Gastrocnemius medialis (tissue), 4 donors: ENCODE measurements around the gene LCN6. TPM values are rescaled to one million over a fixed set of nuclear protein-coding genes. Genes with fewer than 3 reads are reported as not detected.

Experiments used
- ATAC-seq, 2 donors: fragments of 150-250 bp; one replicate each; pipeline ENCODE4 v1.9.1; 2016
- DNase-seq, 2 donors: peaks; one replicate each; pipeline ENCODE4 v3.0.0-alpha.2; 2019
- H3K27ac ChIP-seq, 4 donors: fragments of 200-600 bp; sonication (generic); 1 replicate in 1 of 4; 2 replicates in 3 of 4; pipeline ENCODE4 v1.5.1; 2016 to 2018; ENCODE audit warnings: mild to moderate bottlenecking in 2 of 4, moderate library complexity in 1 of 4
- H3K27me3 ChIP-seq, 3 donors: fragments of 200-600 bp; sonication (generic) in 2 of 3; 1 replicate in 1 of 3; 2 replicates in 2 of 3; pipeline versions ENCODE4 v1.5.1 to v1.6.0; 2016 to 2019; ENCODE audit warnings: mild to moderate bottlenecking in 1 of 3, moderate library complexity in 1 of 3
- H3K36me3 ChIP-seq, 2 donors: fragments of 200-600 bp; sonication (generic) in 1 of 2; one replicate each; pipeline ENCODE4 v1.5.1; 2017 to 2018
- H3K4me1 ChIP-seq, 2 donors: fragments of 200-600 bp; sonication (generic) in 1 of 2; one replicate each; pipeline ENCODE4 v1.5.1; 2016 to 2017; ENCODE audit warnings: mild to moderate bottlenecking in 2 of 2
- H3K4me3 ChIP-seq, 4 donors: fragments of 200-600 bp; sonication (generic) in 3 of 4; 1 replicate in 1 of 4; 2 replicates in 3 of 4; pipeline ENCODE4 v1.5.1; 2016 to 2019; ENCODE audit warnings: mild to moderate bottlenecking in 2 of 4
- H3K9me3 ChIP-seq, 3 donors: fragments of 200-600 bp; sonication (generic) in 2 of 3; 1 replicate in 1 of 3; 2 replicates in 2 of 3; pipeline ENCODE4 v1.5.1; 2016 to 2019
- POLR2A ChIP-seq, 2 donors: fragments of 450-650 bp; IDR thresholded peaks; one replicate each; pipeline ENCODE4 v1.6.1; 2017; ENCODE audit warnings: antibody characterized with exemption in 2 of 2, mild to moderate bottlenecking in 2 of 2, moderate library complexity in 2 of 2
- in situ Hi-C, 4 donors: fragments of 200-750 bp; cut with MboI; loops; one replicate each; pipeline versions ENCODE4 v1.15.0 to v1.8.0; 2017; ENCODE audit warnings: low sequenced_read_pairs in 4 of 4
- intact Hi-C: fragments of 100-400 bp; cut with DNase I; formaldehyde crosslinking; loops from one replicate; pipeline ENCODE4 v1.15.1; 2023; ENCODE audit warnings: low total_unique reads
- total RNA-seq, 4 donors: library from RNA; depleted of rRNA; stranded (reverse); fragments of >200 nt; gene quantifications; one replicate each; pipeline versions ENCODE4 v1.1.0 to v1.2.3, GENCODE V29; 2016
- TF ChIP-seq, protein P1 (sequence below), 5 experiments: fragments of 450-650 bp in 3 of 5; fragments of 200-600 bp in 2 of 5; sonication (generic) in 2 of 5; IDR thresholded peaks in 4 of 5; conservative IDR thresholded peaks in 1 of 5; 1 replicate in 4 of 5; 2 replicates in 1 of 5; pipeline ENCODE4 v1.5.1; 2016 to 2019; ENCODE audit warnings: antibody characterized with exemption in 5 of 5, mild to moderate bottlenecking in 3 of 5, moderate library complexity in 3 of 5

The LCN6 gene
- total RNA-seq, 4 donors from 2014 or later, result 2.1 to 11.7 (median 3.7) TPM

- TF ChIP-seq, protein P1, sequence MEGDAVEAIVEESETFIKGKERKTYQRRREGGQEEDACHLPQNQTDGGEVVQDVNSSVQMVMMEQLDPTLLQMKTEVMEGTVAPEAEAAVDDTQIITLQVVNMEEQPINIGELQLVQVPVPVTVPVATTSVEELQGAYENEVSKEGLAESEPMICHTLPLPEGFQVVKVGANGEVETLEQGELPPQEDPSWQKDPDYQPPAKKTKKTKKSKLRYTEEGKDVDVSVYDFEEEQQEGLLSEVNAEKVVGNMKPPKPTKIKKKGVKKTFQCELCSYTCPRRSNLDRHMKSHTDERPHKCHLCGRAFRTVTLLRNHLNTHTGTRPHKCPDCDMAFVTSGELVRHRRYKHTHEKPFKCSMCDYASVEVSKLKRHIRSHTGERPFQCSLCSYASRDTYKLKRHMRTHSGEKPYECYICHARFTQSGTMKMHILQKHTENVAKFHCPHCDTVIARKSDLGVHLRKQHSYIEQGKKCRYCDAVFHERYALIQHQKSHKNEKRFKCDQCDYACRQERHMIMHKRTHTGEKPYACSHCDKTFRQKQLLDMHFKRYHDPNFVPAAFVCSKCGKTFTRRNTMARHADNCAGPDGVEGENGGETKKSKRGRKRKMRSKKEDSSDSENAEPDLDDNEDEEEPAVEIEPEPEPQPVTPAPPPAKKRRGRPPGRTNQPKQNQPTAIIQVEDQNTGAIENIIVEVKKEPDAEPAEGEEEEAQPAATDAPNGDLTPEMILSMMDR (IDR thresholded peaks at IDR 0.05 in 4 of 5, conservative IDR thresholded peaks at IDR 0.05 in 1 of 5), result peak in 4 of 5 experiments; percentile 11 to 50 (median 39)
- TF ChIP-seq POLR2A (IDR thresholded peaks at IDR 0.05), result no peak
- Histone ChIP-seq H3K9me3 (no peaks in the 10 kb centered on the region), H3K27ac (no peak overlapping the region), H3K4me1 (no peaks in the 10 kb centered on the region), H3K4me3 (no peak overlapping the region), H3K27me3 (no peaks in the 10 kb centered on the region), H3K36me3 (no peaks in the 10 kb centered on the region)
- no peak for ATAC-seq
- intact Hi-C loops, result loop anchor here (10.0 kb wide), 1 partner anchor 450 kb away; the partner anchor contains the start of gene SLC34A3
- DNase-seq, result no peak
- in situ Hi-C loops, result loop anchor here in 2 of 4 donors (10.0 to 25.0 kb wide), 2 partner anchors 153 to 250 kb away; partner anchors contain the start of genes C8G (in 1 of the 2), FBXW5 (in 1 of the 2) and FUT7 (in 1 of the 2)
Measured at GRCh38 chr9:136784249-136784996, 36.1 kb upstream of the LCN6 start.

GRCh38 chr9:136782452-136782851 lies 34.1 kb upstream of the LCN6 start:
- H3K27me3 ChIP-seq, result no peaks in the 10 kb centered on the region
- no peaks in the 10 kb centered on the region for H3K4me1 ChIP-seq
- no peak overlapping the region for H3K27ac ChIP-seq
- H3K36me3 ChIP-seq, result no peaks in the 10 kb centered on the region
- no peak overlapping the region for H3K4me3 ChIP-seq
- in situ Hi-C loops, result loop anchor here in 2 of 4 donors (10.0 to 25.0 kb wide), 2 partner anchors 155 to 252 kb away; partner anchors contain the start of genes C8G (in 1 of the 2), FBXW5 (in 1 of the 2) and FUT7 (in 1 of the 2)
- intact Hi-C loops, result loop anchor here (10.0 kb wide), 1 partner anchor 452 kb away; the partner anchor contains the start of gene SLC34A3
- TF ChIP-seq, protein P1 (IDR thresholded peaks at IDR 0.05 in 4 of 5, conservative IDR thresholded peaks at IDR 0.05 in 1 of 5), result no peak
- no peak for TF ChIP-seq POLR2A (IDR thresholded peaks at IDR 0.05)
- H3K9me3 ChIP-seq, result no peaks in the 10 kb centered on the region
- no peak for DNase-seq
- no peak for ATAC-seq

DNA sequence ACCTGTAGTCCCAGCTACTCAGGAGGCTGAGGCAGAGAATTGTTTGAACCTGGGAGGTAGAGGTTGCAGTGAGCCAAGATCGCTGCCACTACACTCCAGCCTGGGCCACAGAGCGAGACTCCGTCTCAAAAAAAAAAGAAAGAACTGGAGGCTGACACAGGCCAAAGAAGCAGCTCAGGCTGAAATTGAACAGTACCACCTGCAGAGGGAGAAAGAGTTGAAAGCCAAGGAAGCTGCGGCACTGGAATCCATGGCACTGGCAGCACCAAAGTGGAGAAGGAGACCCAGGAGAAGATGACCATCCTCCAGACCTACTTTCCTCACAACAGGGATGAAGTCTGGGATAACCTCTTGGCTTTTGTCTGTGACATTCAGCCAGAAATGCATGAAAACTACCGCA lies 31.5 kb upstream of the LCN6 start:
- Histone ChIP-seq H3K27me3 (no peaks in the 10 kb centered on the region), H3K27ac (no peak overlapping the region), H3K4me1 (no peaks in the 10 kb centered on the region), H3K4me3 (no peak overlapping the region), H3K36me3 (no peaks in the 10 kb centered on the region), H3K9me3 (no peaks in the 10 kb centered on the region)
- intact Hi-C loops (loop anchor here (10.0 kb wide), 1 partner anchor 455 kb away; the partner anchor contains the start of gene SLC34A3), in situ Hi-C loops (loop anchor here in 2 of 4 donors (10.0 to 25.0 kb wide), 2 partner anchors 157 to 255 kb away; partner anchors contain the start of genes C8G (in 1 of the 2), FBXW5 (in 1 of the 2) and FUT7 (in 1 of the 2))
- ATAC-seq, result no peak
- TF ChIP-seq, protein P1 (IDR thresholded peaks at IDR 0.05 in 4 of 5, conservative IDR thresholded peaks at IDR 0.05 in 1 of 5), result no peak
- no peak for TF ChIP-seq POLR2A (IDR thresholded peaks at IDR 0.05)
- DNase-seq, result no peak

GRCh38 chr9:136777359-136777758 lies 29.0 kb upstream of the LCN6 start:
- Histone ChIP-seq H3K4me1 (no peaks in the 10 kb centered on the region), H3K9me3 (peaks cover 0 to 5% (median 2%) of the 10 kb centered on the region in 3 donors), H3K27me3 (no peaks in the 10 kb centered on the region), H3K27ac (no peak overlapping the region), H3K36me3 (no peaks in the 10 kb centered on the region), H3K4me3 (no peak overlapping the region)
- in situ Hi-C loops, result loop anchor here in 1 of 4 donors (25.0 kb wide), 1 partner anchor 160 kb away; the partner anchor contains the start of genes C8G and FBXW5
- intact Hi-C loops, result no loop called here
- DNase-seq (no peak), ATAC-seq (no peak)
- TF ChIP-seq, protein P1 (IDR thresholded peaks at IDR 0.05 in 4 of 5, conservative IDR thresholded peaks at IDR 0.05 in 1 of 5), result no peak
- TF ChIP-seq POLR2A (IDR thresholded peaks at IDR 0.05), result no peak
